GM18868 (cell line): ENCODE results near the gene BPGM.

ENCODE experiments used
- ATAC-seq: cut with Tn5 transposase; IDR thresholded peaks from one replicate; pipeline ENCODE4 v1.9.1; 2021; ENCODE audit warnings: mild to moderate bottlenecking, moderate library complexity; ENCODE audit not compliant: unreplicated experiment

BPGM gene

DNA sequence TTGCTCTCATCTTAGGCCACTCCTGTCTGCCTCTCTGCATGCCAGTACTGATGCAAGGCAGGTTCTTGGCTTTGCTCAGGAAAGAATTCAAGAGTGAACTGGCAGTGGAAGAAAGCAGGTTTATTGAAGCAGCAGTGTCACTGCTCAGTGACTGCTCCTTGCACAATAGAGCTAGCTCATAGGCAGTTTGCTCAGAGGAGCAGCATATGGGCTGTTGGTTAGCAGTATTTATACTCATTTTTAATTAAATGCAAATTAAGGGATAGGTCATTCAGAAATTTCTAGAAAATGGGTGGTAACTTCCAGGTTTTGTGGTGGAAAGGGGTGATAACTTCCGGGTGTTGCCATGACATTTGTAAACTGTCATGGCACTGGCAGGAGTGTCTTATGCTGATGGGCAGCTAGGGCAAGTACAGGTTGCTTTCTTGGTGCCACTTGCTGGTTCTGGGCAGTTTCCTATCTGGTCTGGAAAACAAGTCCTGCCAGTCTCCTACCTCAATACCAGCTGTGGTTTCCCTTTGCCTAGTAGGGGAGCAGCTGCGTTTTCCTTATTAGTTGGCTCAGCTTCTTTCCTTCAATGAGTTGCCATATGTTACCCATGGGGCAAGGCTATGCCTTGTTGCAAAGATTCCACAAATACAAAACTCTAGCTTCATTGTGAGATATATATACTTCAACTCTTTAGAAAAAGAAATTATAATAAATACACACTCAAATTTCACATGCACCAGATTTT, 68.0 kb downstream of the BPGM start:
- no peak for ATAC-seq

GRCh38 chr7:134718211-134718875, 71.7 kb downstream of the BPGM start:
- ATAC-seq: no peak

GRCh38 chr7:134720091-134720935, 73.7 kb downstream of the BPGM start:
- ATAC-seq: no peak

- ATAC-seq: no peak
These were observed 74.5 kb downstream of the BPGM start for GRCh38 chr7:134721171-134721570.

DNA sequence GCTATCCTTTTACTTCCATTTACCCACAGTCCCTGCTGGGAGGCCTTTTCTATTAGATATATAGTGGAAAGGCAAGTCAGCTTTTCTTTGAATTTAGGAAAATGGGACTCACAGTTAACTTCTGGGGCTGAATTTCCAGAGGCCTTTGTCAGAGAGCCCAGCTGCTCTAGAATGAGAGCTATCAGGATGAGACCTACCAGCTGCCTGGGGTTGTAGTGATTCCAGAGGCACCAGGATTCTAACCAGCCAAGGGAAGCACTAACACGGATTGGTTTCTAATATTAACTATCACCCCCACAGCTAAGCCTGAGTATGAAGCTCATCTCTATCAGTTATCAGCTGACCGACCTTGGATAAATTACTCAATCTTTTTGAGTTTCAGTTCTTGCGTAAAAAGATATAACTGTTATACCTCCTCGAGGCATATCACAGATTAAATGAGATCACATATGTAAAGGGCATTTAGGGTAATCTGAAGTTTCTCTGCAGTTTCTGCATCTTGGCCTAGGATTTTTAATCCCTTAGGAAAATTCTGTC, 76.2 kb downstream of the BPGM start:
- no peak for ATAC-seq

DNA sequence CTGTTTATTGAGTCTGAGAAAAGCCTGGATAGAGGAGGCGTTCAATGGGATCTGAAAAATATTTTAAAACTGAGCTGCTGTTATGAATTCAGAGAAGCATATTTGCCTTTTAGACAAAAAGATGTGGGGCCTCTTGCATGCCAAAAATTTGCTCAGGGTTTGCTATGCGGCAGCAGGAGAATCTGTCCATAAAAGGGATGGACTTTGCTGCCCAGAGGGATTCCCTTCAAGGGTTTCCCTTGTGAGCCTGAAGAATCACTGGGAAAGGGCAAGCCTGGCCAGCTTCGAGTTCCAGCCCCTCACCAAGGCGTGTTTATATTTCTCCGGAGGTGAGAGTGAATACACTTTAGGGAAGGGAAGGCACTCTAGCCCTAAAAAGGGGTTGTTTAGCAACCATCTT, 77.2 kb downstream of the BPGM start:
- ATAC-seq: no peak

DNA sequence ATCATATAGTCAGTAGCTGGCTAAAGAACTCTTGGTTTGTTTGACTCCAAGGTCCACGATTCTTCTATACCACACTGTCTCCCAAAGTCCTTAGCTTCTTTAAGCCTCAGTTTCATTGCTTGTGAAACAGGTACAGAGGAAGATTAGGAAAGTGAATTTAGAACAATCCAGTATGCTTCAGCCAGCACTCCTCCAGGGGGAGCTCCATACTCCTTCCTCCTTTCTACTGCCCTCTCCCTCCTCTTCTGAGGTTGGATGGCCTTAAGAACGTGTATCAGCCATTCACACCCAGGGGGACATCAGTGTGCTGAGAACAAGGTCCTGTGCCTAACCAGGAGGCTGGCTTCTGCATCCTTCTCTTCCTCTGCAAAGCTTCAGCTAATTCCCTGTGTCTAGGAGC, 78.0 kb downstream of the BPGM start:
- ATAC-seq: peak; percentile 63

DNA sequence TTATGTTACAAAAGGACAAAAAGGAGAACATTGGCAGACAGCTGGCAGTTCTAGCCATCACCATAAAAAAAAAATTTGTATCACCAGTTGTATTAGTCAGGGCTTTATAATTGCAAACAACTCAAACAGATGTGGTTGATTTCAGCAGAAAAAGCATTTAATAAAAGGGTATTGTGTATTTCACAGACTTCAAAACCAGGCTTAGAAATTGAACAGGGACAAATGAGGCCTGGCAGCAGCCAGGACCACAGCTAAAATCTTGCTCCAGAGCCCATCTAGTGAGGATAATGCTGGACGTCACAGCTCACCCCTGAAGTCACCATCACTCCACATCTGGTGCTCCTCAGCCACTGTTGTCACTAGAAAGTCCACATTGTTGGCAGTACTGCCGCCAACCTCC, 79.9 kb downstream of the BPGM start:
- no peak for ATAC-seq

GRCh38 chr7:134727711-134728110, 81.1 kb downstream of the BPGM start:
- no peak for ATAC-seq
